Natural killer cell (primary cell): ENCODE data around the gene PRKN. TPM values are rescaled to one million over a fixed set of nuclear protein-coding genes. Genes with fewer than 3 reads are reported as not detected.

ENCODE experiments used
- ATAC-seq, 3 donors: fragments of 150-1000 bp in 2 of 3; fragments of 200-7000 bp in 1 of 3; cut with Tn5 transposase; 1 replicate in 1 of 3; 2 replicates in 2 of 3; pipeline ENCODE4 v1.10.0; 2021; ENCODE audit warnings: mild to moderate bottlenecking in 2 of 3, moderate library complexity in 2 of 3
- DNase-seq, 2 donors: peaks; one replicate each; pipeline versions ENCODE4 v3.0.0 to v3.0.0-alpha.2; 2013 to 2021; ENCODE audit warnings: mixed read lengths in 1 of 2
- H3K27ac ChIP-seq: one replicate; pipeline ENCODE4 v1.5.1; 2013; ENCODE audit warnings: mild to moderate bottlenecking, low read length
- H3K27me3 ChIP-seq: one replicate; pipeline ENCODE4 v1.6.1; 2013; ENCODE audit warnings: low read length; ENCODE audit not compliant: control insufficient read depth, insufficient read depth
- H3K36me3 ChIP-seq: one replicate; pipeline ENCODE4 v1.6.1; 2013; ENCODE audit warnings: low read length; ENCODE audit not compliant: control insufficient read depth, insufficient read depth
- H3K4me1 ChIP-seq: one replicate; pipeline ENCODE4 v1.6.1; 2013; ENCODE audit warnings: low read length; ENCODE audit not compliant: control insufficient read depth, insufficient read depth
- H3K4me3 ChIP-seq: one replicate; pipeline ENCODE4 v1.5.1; 2013; ENCODE audit warnings: low read length
- H3K9me3 ChIP-seq: one replicate; pipeline ENCODE4 v1.6.1; 2013; ENCODE audit warnings: low read length; ENCODE audit not compliant: control insufficient read depth, insufficient read depth
- H3K27ac Mint-ChIP-seq, 2 donors: one replicate each; pipeline ENCODE4 v1.8.0; 2022; ENCODE audit warnings: mild to moderate bottlenecking in 2 of 2, mixed read lengths in 2 of 2, moderate library complexity in 1 of 2
- H3K27me3 Mint-ChIP-seq, 2 donors: one replicate each; pipeline ENCODE4 v1.8.0; 2022; ENCODE audit warnings: low read depth in 2 of 2, mixed read lengths in 2 of 2
- H3K36me3 Mint-ChIP-seq: one replicate; pipeline ENCODE4 v1.8.0; 2022; ENCODE audit warnings: mixed read lengths
- H3K4me1 Mint-ChIP-seq, 2 donors: one replicate each; pipeline ENCODE4 v1.8.0; 2022; ENCODE audit warnings: mixed read lengths in 2 of 2
- H3K4me3 Mint-ChIP-seq: one replicate; pipeline ENCODE4 v1.8.0; 2022; ENCODE audit warnings: mild to moderate bottlenecking, moderate library complexity, mixed read lengths
- H3K9me3 Mint-ChIP-seq, 2 donors: one replicate each; pipeline ENCODE4 v1.8.0; 2022; ENCODE audit warnings: mixed read lengths in 2 of 2
- CTCF ChIP-seq: fragments of 200-600 bp; IDR thresholded peaks from one replicate; pipeline ENCODE4 v1.8.0; 2022; ENCODE audit warnings: antibody characterized with exemption
- WGBS: methylation state at CpG from one replicate; pipeline ENCODE4 v1.1.7; 2013; ENCODE audit warnings: missing lambda C conversion rate; ENCODE audit not compliant: insufficient coverage; 5-methylcytosine and 5-hydroxymethylcytosine counted together
- intact Hi-C: fragments of 100-400 bp; cut with micrococcal nuclease; formaldehyde crosslinking; loops from one replicate; pipeline ENCODE4 v1.14.2; 2022
- total RNA-seq, 4 donors: library from RNA; stranded (reverse); fragments of 120-200 nt in 1 of 4; gene quantifications; one replicate each; pipeline versions ENCODE4 v1.2.3 to v1.2.4, GENCODE V29; 2013 to 2022

The PRKN gene
- total RNA-seq, 3 donors from 2014 or later (not counting 1 experiment from before 2014, with no cell fraction given) = 1.4 to 1.9 (median 1.9) TPM

DNA sequence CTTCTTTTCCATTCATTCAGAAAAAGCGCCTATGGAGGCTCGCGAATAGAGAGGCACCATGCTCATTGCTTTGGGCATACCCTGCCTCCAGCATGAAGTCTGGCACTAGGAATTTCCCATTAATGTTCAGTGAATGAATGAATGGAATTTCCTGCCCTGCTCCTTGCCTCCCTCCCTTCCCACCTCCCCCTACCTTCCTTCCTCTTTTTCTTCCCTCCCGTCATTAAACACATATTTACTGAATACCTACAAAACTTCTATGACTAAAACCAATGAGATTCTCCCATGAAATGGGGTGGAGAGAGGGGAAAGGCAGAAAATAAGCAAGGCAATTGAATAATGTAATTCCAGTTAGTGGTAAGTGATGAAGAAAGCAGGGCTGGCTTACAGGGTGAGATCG is 1239.9 kb downstream of the PRKN start:
- ATAC-seq (no peak), DNase-seq (no peak)
- no peak overlapping the region for H3K27ac Mint-ChIP-seq
- no peaks in the 10 kb centered on the region for H3K36me3 Mint-ChIP-seq
- Histone ChIP-seq H3K9me3 (no peaks in the 10 kb centered on the region), H3K36me3 (no peaks in the 10 kb centered on the region), H3K4me3 (no peak overlapping the region), H3K27ac (no peak overlapping the region), H3K4me1 (no peaks in the 10 kb centered on the region), H3K27me3 (no peaks in the 10 kb centered on the region)
- H3K4me1 Mint-ChIP-seq = no peaks in the 10 kb centered on the region
- peaks cover 8 to 14% of the 10 kb centered on the region in 2 donors for H3K27me3 Mint-ChIP-seq
- no peak overlapping the region for H3K4me3 Mint-ChIP-seq
- no peak for TF ChIP-seq CTCF
- intact Hi-C loops = no loop called here
- H3K9me3 Mint-ChIP-seq = no peaks in the 10 kb centered on the region
- 94% methylated on average over 4 of the region's 5 CpGs for WGBS

- no peaks in the 10 kb centered on the region for H3K36me3 ChIP-seq
- Mint-ChIP-seq H3K27ac (no peak overlapping the region), H3K27me3 (peaks cover 8 to 14% of the 10 kb centered on the region in 2 donors), H3K4me1 (no peaks in the 10 kb centered on the region), H3K36me3 (no peaks in the 10 kb centered on the region), H3K4me3 (no peak overlapping the region), H3K9me3 (no peaks in the 10 kb centered on the region)
- DNase-seq = no peak
- no CpG with 5 or more reads among the region's 1 CpG for WGBS
- no peak overlapping the region for H3K27ac ChIP-seq
- H3K4me3 ChIP-seq = no peak overlapping the region
- ATAC-seq = no peak
- no peaks in the 10 kb centered on the region for H3K27me3 ChIP-seq
- no peaks in the 10 kb centered on the region for H3K4me1 ChIP-seq
- H3K9me3 ChIP-seq = no peaks in the 10 kb centered on the region
- intact Hi-C loops = no loop called here
- no peak for TF ChIP-seq CTCF
These were observed 1240.4 kb downstream of the PRKN start for GRCh38 chr6:161487217-161487531.

- Histone ChIP-seq H3K9me3 (no peaks in the 10 kb centered on the region), H3K36me3 (no peaks in the 10 kb centered on the region), H3K27ac (no peak overlapping the region), H3K27me3 (no peaks in the 10 kb centered on the region), H3K4me1 (no peaks in the 10 kb centered on the region), H3K4me3 (no peak overlapping the region)
- Mint-ChIP-seq H3K27ac (no peak overlapping the region), H3K27me3 (peaks cover 8 to 14% of the 10 kb centered on the region in 2 donors), H3K4me1 (no peaks in the 10 kb centered on the region), H3K36me3 (no peaks in the 10 kb centered on the region), H3K9me3 (no peaks in the 10 kb centered on the region), H3K4me3 (no peak overlapping the region)
- no peak for DNase-seq
- WGBS = 81% methylated on average over 7 of the region's 7 CpGs
- no peak for ATAC-seq
- intact Hi-C loops = no loop called here
- TF ChIP-seq CTCF = no peak
These were observed 1241.0 kb downstream of the PRKN start for GRCh38 chr6:161486361-161487216.

DNA sequence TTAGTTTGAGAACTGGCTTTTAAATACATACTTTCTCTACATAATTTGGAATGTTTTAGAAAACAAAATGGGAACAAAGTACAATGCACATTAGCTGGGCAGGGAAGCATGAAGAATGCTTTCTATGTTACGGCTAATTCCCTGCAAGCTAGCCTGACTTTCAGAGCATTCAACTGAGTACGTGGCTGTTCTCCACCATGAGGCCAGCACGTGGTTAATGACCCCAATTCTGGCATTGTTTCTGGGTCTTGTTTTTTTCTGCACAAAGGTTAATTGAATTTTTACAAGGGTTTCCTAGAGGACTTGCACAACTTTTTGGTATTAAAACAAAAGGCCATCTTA is 1245.1 kb downstream of the PRKN start:
- H3K4me3 Mint-ChIP-seq = no peak overlapping the region
- ATAC-seq (no peak), DNase-seq (no peak)
- H3K27ac Mint-ChIP-seq = no peak overlapping the region
- H3K9me3 Mint-ChIP-seq = no peaks in the 10 kb centered on the region
- Histone ChIP-seq H3K27ac (no peak overlapping the region), H3K4me3 (no peak overlapping the region), H3K36me3 (no peaks in the 10 kb centered on the region), H3K9me3 (no peaks in the 10 kb centered on the region), H3K4me1 (no peaks in the 10 kb centered on the region), H3K27me3 (no peaks in the 10 kb centered on the region)
- no peak for TF ChIP-seq CTCF
- intact Hi-C loops = no loop called here
- no peaks in the 10 kb centered on the region for H3K4me1 Mint-ChIP-seq
- peaks cover 0 to 1% of the 10 kb centered on the region in 2 donors for H3K27me3 Mint-ChIP-seq
- H3K36me3 Mint-ChIP-seq = no peaks in the 10 kb centered on the region
- 71% methylated on average over 3 of the region's 3 CpGs for WGBS
